Activated naive CD4-positive, alpha-beta T cell treated with anti-CD3 and anti-CD28 coated beads, Interleukin-2, amount 10 ng/mL, durations not matched to agents 7 days and 5 days (primary cell): Measurements from ENCODE around the gene TUBB4B.
A peak's percentile ranks its signal among the peaks of the same experiment; 100 is the strongest.

Experiments used
- CTCF ChIA-PET: fragments of 350-600 bp; sonication (Branson Sonifier 250); formaldehyde crosslinking; loops from one replicate; lab custom pipeline; 2021; ENCODE audit warnings: antibody characterized with exemption; lab: Charles Lee
- DNase-seq: peaks from one replicate; pipeline ENCODE4 v3.0.0-alpha.2; 2020
- H3K27ac Mint-ChIP-seq: one replicate; pipeline ENCODE4 v1.8.0; 2021; ENCODE audit warnings: mild to moderate bottlenecking, moderate library complexity, mixed read lengths
- H3K27me3 Mint-ChIP-seq: one replicate; pipeline ENCODE4 v1.8.0; 2021; ENCODE audit warnings: mild to moderate bottlenecking, mixed read lengths
- H3K36me3 Mint-ChIP-seq: one replicate; pipeline ENCODE4 v1.8.0; 2021; ENCODE audit warnings: mixed read lengths
- H3K4me1 Mint-ChIP-seq: one replicate; pipeline ENCODE4 v1.8.0; 2021; ENCODE audit warnings: mixed read lengths
- H3K4me3 Mint-ChIP-seq: one replicate; pipeline ENCODE4 v1.8.0; 2021; ENCODE audit warnings: mild to moderate bottlenecking, moderate library complexity, mixed read lengths
- H3K9me3 Mint-ChIP-seq: one replicate; pipeline ENCODE4 v1.8.0; 2021; ENCODE audit warnings: mixed read lengths

Gene TUBB4B

DNA sequence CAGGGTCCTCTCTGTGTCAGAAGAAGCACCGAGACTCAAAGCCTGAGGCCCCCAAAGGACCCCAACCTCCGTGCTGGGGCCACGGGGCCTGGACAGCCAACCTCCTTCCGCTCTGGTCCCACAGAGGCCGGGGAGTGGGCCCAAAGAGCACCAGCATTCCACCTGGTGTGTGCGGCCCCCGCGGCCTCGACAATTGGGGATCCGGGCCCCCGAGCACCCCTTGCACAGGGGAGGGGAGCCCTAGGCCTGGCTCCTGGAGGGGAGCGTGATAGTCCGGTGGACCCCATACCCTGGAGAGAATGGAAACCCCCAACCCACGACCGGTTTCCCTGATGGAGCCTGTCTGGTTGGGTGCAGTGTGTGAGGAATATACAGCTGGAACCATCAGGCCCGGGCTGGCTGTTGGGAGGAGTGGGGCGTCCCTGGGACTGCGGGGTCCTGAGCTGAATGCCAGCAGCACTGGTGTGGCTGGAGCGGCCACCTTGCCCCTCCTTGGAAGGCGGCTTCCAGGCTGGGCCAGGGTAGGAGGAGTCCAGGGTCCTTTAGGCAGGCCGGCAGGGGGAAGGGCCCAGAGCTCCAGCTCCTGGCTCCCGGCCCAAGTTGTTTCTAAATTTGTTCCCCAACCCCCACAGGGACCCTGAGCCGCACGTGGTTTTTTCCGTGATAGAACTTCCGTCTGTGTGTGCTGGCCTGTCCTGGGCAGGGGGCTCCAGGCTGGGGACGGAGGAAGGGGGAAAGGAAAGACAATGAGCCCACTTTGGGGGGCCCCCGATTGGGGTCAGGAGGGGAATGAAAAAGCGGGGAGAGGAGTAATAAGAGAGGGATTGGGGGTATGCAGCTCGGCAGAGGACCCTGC is 35.6 kb downstream of the TUBB4B start:
- peaks cover 3% of the 10 kb centered on the region for H3K36me3 Mint-ChIP-seq
- H3K4me1 Mint-ChIP-seq, result peaks cover 25% of the 10 kb centered on the region
- H3K27ac Mint-ChIP-seq, result peak overlapping the region; percentile 37
- H3K27me3 Mint-ChIP-seq, result peaks cover 40% of the 10 kb centered on the region
- H3K9me3 Mint-ChIP-seq, result no peaks in the 10 kb centered on the region
- CTCF ChIA-PET, result interaction anchor here (1.3 kb wide), 1 partner anchor 25 kb away, joined by 4 read pairs; the partner anchor contains the start of gene NRARP
- peak overlapping the region; percentile 50 for H3K4me3 Mint-ChIP-seq
- no peak for DNase-seq

DNA sequence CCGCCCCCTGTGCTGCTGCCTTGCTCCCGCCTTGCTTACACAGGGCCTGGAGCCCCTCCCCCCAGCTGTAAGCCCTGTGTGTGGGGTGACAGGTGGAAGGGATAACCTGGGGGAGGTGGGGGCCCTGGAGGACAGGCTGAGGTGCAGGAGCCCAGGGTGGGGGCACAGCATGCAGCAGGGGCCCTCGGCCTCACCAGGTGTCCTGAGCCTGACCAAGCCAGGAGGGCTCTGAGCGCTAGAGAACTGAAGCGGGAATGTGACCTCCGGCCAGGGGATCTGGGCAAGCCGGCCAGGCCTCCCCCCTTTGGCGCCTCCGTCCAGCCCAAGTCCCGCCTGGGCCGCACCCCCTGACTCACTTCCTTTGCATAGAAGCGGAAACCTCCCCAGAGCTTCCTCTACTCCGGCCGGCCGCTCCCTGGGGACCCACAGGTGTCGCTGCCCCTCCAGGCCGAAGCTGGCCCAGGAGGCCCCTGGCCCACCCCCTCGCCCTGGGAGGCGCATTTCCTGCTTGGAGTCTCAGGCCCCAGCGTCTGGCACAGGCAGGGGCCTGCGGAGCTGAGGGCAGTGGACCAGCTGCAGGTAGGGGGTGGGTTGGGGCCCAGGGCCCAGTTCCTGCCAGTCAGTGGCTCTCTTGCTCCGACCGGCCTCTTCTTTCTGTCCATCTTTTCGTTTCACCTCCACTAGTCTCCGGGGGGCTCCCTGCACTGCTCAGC is 36.4 kb downstream of the TUBB4B start, which contains the start of gene TOR4A:
Gene TOR4A (plus strand): TSS at position 398 of the 713 bp plus-strand sequence. CDS start 964 bp downstream, outside the sequence.
- Mint-ChIP-seq H3K27ac (peak within 1 kb of the TSS; percentile 82), H3K4me3 (peak within 1 kb of the TSS; percentile 79), H3K4me1 (peaks cover 22% of the 10 kb centered on the region), H3K36me3 (peaks cover 4% of the 10 kb centered on the region), H3K27me3 (peaks cover 46% of the 10 kb centered on the region), H3K9me3 (no peaks in the 10 kb centered on the region)
- peak; percentile 66 for DNase-seq
- CTCF ChIA-PET, result interaction anchor here (1.3 kb wide), 1 partner anchor 25 kb away, joined by 4 read pairs; the partner anchor contains the start of gene NRARP

DNA sequence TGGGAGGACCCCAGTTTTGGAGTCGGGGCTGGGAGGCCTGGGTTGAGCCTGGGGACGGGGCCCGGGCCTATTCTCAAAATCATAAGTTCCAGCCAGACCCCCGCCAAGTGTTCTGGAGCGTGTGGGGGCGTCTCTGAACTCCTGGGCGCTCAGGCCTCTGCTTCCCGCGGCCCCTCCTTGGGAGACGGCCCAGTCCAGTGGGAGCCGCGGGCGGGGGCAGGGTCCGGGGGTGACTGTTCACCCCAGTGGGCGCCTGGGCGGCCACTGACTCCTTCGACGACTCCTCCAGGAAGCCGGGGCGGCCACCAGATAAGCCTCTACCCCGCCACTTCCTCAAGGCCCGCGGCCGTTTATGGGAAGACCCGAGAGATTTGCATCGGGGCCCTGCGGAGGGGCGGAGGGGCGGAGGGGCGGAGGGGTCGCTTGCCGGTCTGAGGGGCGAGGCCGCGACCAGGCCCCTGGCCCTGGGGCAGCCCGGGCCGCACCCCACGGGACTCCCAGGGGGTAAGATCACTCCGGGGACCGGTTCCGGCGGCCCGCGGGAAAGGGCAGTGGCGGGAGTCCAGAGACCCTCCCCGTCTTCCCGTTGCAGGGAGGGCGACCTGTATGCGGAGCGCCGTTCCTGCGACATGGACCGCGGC is 37.1 kb downstream of the TUBB4B start:
- H3K27me3 Mint-ChIP-seq, result peaks cover 53% of the 10 kb centered on the region
- H3K36me3 Mint-ChIP-seq, result peaks cover 6% of the 10 kb centered on the region
- peaks cover 26% of the 10 kb centered on the region for H3K4me1 Mint-ChIP-seq
- peak overlapping the region; percentile 79 for H3K4me3 Mint-ChIP-seq
- H3K9me3 Mint-ChIP-seq, result no peaks in the 10 kb centered on the region
- H3K27ac Mint-ChIP-seq, result peak overlapping the region; percentile 82
- CTCF ChIA-PET, result interaction anchor here (1.3 kb wide), 1 partner anchor 24 kb away, joined by 4 read pairs; the partner anchor contains the start of gene NRARP
- peak; percentile 46 for DNase-seq

DNA sequence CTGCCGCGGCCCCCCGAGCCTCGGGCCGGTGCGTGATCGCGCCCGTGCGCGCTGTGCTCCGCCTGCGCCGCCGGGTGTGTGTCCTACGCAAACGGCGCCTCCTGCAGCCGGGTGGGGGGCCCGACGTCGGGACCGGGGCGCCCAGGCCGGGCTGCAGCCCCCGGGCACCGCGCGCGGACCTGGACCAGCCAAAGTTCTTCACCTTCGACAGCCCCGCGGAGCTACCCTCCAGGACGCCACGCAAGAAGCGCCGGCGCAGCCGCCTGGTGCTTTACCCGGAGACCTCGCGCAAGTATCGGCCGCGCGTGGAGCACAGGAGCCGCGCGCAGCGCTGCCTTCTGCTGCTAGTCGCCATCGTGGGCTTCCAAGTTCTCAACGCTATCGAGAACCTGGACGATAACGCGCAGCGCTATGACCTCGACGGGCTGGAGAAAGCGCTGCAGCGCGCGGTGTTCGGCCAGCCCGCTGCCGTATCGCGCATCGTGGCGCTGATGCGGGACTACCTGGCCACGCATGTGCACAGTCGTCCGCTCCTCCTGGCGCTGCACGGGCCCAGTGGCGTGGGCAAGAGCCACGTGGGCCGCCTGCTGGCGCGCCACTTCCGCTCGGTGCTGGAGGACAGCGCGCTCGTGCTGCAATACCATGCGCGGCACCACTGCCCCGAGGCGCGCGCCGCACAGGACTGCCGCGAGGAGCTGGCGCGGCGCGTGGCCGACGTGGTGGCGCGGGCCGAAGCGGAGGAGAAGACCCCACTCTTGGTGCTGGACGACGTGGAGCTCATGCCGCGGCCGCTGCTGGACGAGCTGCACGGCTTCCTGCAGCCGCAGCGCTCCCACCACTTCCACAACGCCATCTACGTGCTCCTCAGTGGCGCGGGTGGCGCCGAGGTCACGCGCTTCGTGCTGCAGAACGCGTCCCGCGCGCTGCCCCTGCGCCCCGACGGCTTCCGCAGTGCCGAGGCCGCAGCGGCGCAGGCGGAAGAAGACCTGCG is 37.9 kb downstream of the TUBB4B start:
- DNase-seq, result no peak
- Mint-ChIP-seq H3K36me3 (peaks cover 3% of the 10 kb centered on the region), H3K27me3 (peaks cover 57% of the 10 kb centered on the region), H3K27ac (no peak overlapping the region), H3K4me3 (no peak overlapping the region), H3K9me3 (no peaks in the 10 kb centered on the region), H3K4me1 (peaks cover 24% of the 10 kb centered on the region)
- CTCF ChIA-PET, result interaction anchor here (1.0 kb wide), 1 partner anchor 226 kb away, joined by 3 read pairs; no protein-coding TSS in a partner anchor

DNA sequence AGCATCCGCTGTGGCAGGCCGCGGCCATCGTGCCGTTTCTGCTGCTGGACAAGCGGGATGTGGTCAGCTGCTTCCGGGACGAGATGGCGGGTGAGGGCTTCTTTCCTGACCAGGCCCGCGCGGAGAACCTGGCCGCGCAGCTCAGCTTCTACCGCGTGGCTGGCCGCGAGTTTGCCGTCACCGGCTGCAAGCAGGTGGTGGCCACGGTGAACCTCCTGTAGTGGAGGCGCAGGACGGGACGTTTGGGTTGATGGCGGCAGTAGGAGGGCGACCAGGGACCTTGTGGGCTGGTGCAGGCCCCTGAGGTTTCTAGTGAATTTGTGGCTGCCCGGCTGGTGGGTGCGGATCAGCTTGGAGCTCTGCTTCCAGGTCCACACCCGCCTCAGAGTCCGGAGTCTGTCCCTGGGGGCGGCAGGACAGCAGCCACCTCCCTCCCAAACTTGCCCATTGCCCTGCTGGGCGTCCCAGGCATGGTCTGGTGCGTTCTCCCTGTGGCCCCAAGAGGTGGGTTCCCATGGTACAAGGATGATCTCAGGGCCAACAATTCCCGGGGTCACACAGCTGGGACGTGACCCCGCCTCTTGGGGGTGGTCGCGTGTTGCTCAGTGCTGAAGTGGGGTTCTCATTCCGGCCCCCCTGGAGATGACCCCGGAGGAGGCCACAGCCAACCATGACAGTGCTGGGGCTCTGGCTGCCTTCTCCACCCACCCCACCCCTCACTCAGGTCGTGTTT is 38.8 kb downstream of the TUBB4B start:
- peaks cover 57% of the 10 kb centered on the region for H3K27me3 Mint-ChIP-seq
- no peak for DNase-seq
- no peaks in the 10 kb centered on the region for H3K9me3 Mint-ChIP-seq
- peaks cover 3% of the 10 kb centered on the region for H3K36me3 Mint-ChIP-seq
- no peak overlapping the region for H3K4me3 Mint-ChIP-seq
- CTCF ChIA-PET, result interaction anchor here (1.0 kb wide), 1 partner anchor 225 kb away, joined by 3 read pairs; no protein-coding TSS in a partner anchor
- H3K4me1 Mint-ChIP-seq, result peaks cover 21% of the 10 kb centered on the region
- no peak overlapping the region for H3K27ac Mint-ChIP-seq

DNA sequence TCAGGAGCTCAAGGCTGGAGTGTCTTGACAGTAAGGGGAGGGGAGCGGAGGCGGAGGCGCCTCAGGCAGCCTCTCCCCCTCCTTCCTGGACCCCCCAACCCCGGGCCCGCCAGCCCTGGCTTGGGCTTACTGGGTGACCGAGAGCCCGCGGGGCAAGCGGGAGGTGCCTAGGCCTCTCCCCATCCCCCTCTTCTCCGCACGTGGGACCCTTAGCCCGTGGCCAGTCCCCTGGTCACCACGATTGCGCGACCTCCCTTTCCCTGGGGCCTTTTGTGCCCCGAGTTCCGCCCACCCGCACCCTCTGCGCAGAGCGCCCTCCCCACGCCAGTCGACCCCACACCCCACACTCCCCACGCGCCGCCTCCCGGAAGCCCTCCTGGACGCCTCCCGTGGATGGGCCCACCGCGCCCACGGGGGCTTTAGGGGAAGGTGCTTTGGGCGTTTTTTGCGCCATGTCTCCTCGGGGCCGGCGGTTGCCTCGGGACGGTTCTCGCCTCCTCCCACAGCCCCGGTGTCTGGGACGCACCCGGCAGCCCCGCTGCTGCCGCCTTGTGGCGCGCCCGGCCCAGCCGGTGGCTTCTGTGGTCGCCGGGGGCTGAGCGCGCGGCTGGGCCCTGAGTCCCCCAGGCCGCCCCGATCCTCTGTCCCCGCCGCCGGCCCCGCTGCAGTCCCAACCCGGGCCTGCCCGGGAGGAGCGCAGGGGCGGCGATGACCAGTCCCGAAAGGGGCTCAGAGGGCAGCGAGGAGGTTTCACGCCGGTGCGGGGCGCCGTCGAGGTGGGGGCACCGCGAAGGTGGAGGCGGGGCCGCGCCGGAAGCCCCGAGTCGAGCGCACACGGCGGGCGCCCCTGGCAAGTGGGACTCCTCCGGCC is 39.6 kb downstream of the TUBB4B start:
- Mint-ChIP-seq H3K27me3 (peaks cover 55% of the 10 kb centered on the region), H3K4me3 (no peak overlapping the region), H3K9me3 (no peaks in the 10 kb centered on the region), H3K4me1 (peaks cover 17% of the 10 kb centered on the region), H3K27ac (no peak overlapping the region), H3K36me3 (peaks cover 3% of the 10 kb centered on the region)
- no peak for DNase-seq
- CTCF ChIA-PET, result interaction anchor here (1.0 kb wide), 1 partner anchor 225 kb away, joined by 3 read pairs; no protein-coding TSS in a partner anchor

DNA sequence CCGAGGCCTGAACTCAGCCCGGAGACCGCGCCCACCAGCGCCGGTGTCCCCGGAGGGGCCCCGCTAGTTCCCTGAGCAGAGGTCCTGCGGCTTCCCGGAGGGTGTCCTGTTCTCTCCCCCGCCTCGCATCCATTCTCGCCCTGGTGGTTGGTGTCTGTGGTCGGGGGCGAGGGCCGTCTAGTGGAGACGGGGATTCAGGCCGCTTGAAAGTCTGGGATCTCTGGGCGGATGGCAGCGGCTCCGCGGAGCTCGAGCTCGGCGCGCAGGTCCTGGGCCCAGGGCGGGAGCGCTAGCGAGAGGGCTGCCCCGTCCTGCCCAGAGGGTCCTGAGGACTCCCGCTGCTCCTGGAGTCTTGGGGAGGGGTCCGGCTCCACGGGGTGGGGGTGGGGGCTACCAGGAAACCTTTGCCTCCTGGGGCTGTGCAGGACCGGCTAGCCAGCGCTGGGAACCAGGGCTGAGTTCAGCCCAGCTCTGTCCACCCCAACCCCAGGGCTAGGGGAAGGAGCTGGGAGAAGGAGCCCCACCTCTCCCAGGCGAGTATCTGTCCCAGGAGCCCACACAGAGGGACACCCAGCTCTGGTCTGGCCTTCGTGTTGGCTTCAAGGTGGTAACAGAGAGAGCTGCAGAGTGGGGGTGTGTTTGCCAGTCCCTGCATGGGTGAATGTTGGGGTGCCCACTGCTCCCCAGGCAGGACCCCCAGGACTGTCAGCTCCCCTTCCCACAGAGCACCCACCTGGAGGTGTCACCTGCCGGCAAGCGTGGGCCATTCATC is 40.4 kb downstream of the TUBB4B start:
- H3K4me1 Mint-ChIP-seq, result peaks cover 15% of the 10 kb centered on the region
- no peak overlapping the region for H3K4me3 Mint-ChIP-seq
- no peak for DNase-seq
- H3K9me3 Mint-ChIP-seq, result no peaks in the 10 kb centered on the region
- peaks cover 3% of the 10 kb centered on the region for H3K36me3 Mint-ChIP-seq
- CTCF ChIA-PET, result interaction anchor here (0.6 kb wide), 1 partner anchor 139 kb away, joined by 3 read pairs; no protein-coding TSS in a partner anchor
- H3K27ac Mint-ChIP-seq, result no peak overlapping the region
- H3K27me3 Mint-ChIP-seq, result peaks cover 50% of the 10 kb centered on the region

DNA sequence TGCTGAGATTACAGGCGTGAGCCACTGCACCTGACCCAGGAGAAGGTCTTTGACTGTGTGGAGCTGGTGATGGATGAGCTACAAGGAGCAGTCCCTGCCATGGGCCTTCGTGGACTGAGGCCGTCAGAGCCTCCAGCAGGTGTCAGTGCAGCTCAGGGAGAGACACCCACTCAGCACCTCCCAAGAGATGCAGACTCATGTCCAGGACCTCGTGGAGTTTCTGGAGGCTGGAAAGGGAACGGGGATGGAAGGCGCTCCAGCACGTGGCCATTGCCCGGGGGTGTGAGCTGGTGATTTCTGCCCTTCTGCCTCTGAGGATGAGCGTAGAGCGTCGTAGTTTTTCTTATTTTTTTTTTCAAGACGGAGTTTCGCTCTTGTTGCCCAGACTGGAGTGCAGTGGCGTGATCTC is 45.9 kb downstream of the TUBB4B start:
- Mint-ChIP-seq H3K4me3 (no peak overlapping the region), H3K36me3 (peaks cover 3% of the 10 kb centered on the region), H3K9me3 (no peaks in the 10 kb centered on the region), H3K4me1 (peaks cover 5% of the 10 kb centered on the region), H3K27ac (no peak overlapping the region), H3K27me3 (peaks cover 26% of the 10 kb centered on the region)
- CTCF ChIA-PET, result interaction anchor here (0.6 to 1.8 kb wide), 12 partner anchors 10 to 238 kb away, joined by 3 to 8 read pairs (median 4); no protein-coding TSS in a partner anchor
- peak; percentile 71 for DNase-seq

DNA sequence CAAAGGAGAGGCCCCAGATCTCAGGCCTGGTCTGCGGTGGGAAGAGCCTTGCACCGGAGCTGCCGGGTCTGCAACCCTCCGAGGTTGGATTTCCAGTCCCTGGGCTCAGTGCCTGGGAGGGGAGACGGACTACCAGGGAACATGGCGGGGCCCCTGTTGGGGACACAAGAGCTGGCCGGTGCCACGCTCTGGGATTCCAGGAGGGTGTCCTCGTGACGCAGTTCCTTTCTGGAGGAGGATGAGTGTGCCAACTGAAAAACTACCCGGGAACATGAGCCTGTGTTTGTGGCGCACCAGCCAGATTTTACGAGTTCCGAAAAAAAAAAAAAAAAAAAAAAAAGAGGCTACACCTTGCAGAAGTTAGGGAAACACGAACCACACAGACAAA is 52.0 kb downstream of the TUBB4B start:
- no peak overlapping the region for H3K4me3 Mint-ChIP-seq
- H3K9me3 Mint-ChIP-seq, result no peaks in the 10 kb centered on the region
- DNase-seq, result no peak
- CTCF ChIA-PET, result interaction anchor here (1.0 to 2.2 kb wide), 2 partner anchors 9 to 153 kb away, joined by 4 to 7 read pairs; partner anchors contain the start of gene NRARP
- H3K27ac Mint-ChIP-seq, result no peak overlapping the region
- H3K4me1 Mint-ChIP-seq, result peaks cover 12% of the 10 kb centered on the region
- no peaks in the 10 kb centered on the region for H3K36me3 Mint-ChIP-seq
- peaks cover 52% of the 10 kb centered on the region for H3K27me3 Mint-ChIP-seq
